K562 (cell line): ENCODE data around the gene MTIF3. TPM values are rescaled to one million over a fixed set of nuclear protein-coding genes. Genes with fewer than 3 reads are reported as not detected.

ENCODE experiments used
- ATAC-seq: fragments of 200-7000 bp; cut with Tn5 transposase; 3 replicates; pipeline ENCODE4 v1.9.1; 2020; ENCODE audit warnings: moderate library complexity
- BruUV-seq: library from RNA; stranded (reverse); fragments of 400-500 nt; replicated peaks from 2 replicates; lab custom pipeline; 2021; lab: Mats Ljungman, UMichigan
- CTCF ChIA-PET: fragments of 300-600 bp; formaldehyde crosslinking; extraction: SDS; loops from one replicate; lab custom pipeline; 2021; ENCODE audit warnings: low intra/inter-chr PET ratio; lab: Yijun Ruan, JAX
- POLR2A ChIA-PET: fragments of 300-600, 350-650 bp; sonication (Branson Sonifier 250); formaldehyde crosslinking; extraction: SDS; loops from one replicate; lab custom pipeline; 2021; ENCODE audit warnings: antibody characterized with exemption, inconsistent platforms; lab: Yijun Ruan, JAX
- DNase-seq, 4 experiments: peaks; one replicate each; pipeline versions ENCODE4 v3.0.0 to v3.0.0-alpha.2; 2011 to 2018; ENCODE audit warnings: low spot score in 3 of 4, mixed read lengths in 3 of 4; ENCODE audit errors: extremely low read depth in 1 of 4
- FAIRE-seq: peaks from 2 replicates; lab custom pipeline; 2011; peaks lifted over from hg19 to GRCh38; lab: Jason Lieb, UNC
- H2AFZ ChIP-seq: 2 replicates; pipeline ENCODE4 v1.6.0; 2011; ENCODE audit warnings: low read depth, low read length, control low read depth, inconsistent platforms
- H3K27ac ChIP-seq: fragments of 200-600 bp; 3 replicates; pipeline ENCODE4 v1.8.0; 2011; ENCODE audit warnings: low read depth, mild to moderate bottlenecking, control low read depth, inconsistent platforms, low read length, moderate library complexity, mixed read lengths; ENCODE audit errors: extremely low read depth
- H3K27me3 ChIP-seq, 2 experiments: fragments of 300-600 bp in 1 of 2; 2 replicates in 1 of 2; 3 replicates in 1 of 2; pipeline versions ENCODE4 v1.6.0 to v1.8.0; 2011; ENCODE audit warnings: inconsistent platforms in 2 of 2, low read length in 2 of 2, mild to moderate bottlenecking in 1 of 2, mixed read lengths in 1 of 2, moderate library complexity in 1 of 2; ENCODE audit not compliant: control insufficient read depth in 2 of 2, insufficient read depth in 2 of 2
- H3K36me3 ChIP-seq: fragments of 300-600 bp; 3 replicates; pipeline ENCODE4 v1.8.0; 2011; ENCODE audit warnings: mild to moderate bottlenecking, low read length, inconsistent platforms; ENCODE audit not compliant: control insufficient read depth, insufficient read depth
- H3K4me1 ChIP-seq, 2 experiments: fragments of 200-600 bp in 1 of 2; replicated peaks in 1 of 2; 2 replicates in 1 of 2; 3 replicates in 1 of 2; pipeline versions ENCODE4 v1.5.1 to v1.8.0; 2011; ENCODE audit warnings: inconsistent platforms in 2 of 2, low read length in 2 of 2, mild to moderate bottlenecking in 1 of 2, mixed read lengths in 1 of 2, moderate library complexity in 1 of 2; ENCODE audit not compliant: control insufficient read depth in 2 of 2, insufficient read depth in 2 of 2
- H3K4me2 ChIP-seq: 2 replicates; pipeline ENCODE4 v1.6.1; 2011; ENCODE audit warnings: low read length, control low read depth, inconsistent platforms, mixed read lengths; ENCODE audit not compliant: insufficient read depth
- H3K4me3 ChIP-seq: fragments of 200-600 bp; sonication (generic), shearing (Covaris generic); 2 replicates; pipeline ENCODE4 v1.5.1; 2016; ENCODE audit warnings: control low read depth, inconsistent platforms
- H3K79me2 ChIP-seq: fragments of 200-600 bp; 3 replicates; pipeline ENCODE4 v1.8.0; 2011; ENCODE audit warnings: low read length, inconsistent platforms; ENCODE audit not compliant: control insufficient read depth, insufficient read depth
- H3K9ac ChIP-seq, 2 experiments: 2 replicates each; pipeline versions ENCODE4 v1.6.0 to v1.6.1; 2011; ENCODE audit warnings: low read depth in 2 of 2, low read length in 2 of 2, control low read depth in 1 of 2, inconsistent platforms in 1 of 2, mild to moderate bottlenecking in 1 of 2, mixed read lengths in 1 of 2; ENCODE audit not compliant: insufficient read depth in 1 of 2
- H3K9me1 ChIP-seq: one replicate; pipeline ENCODE4 v1.6.0; 2011; ENCODE audit warnings: inconsistent platforms, mild to moderate bottlenecking, low read length, moderate library complexity; ENCODE audit not compliant: control insufficient read depth, insufficient read depth
- H3K9me3 ChIP-seq: replicated peaks from 2 replicates; pipeline ENCODE4 v1.5.1; 2011; ENCODE audit warnings: low read depth, low read length, inconsistent platforms; ENCODE audit not compliant: control insufficient read depth, insufficient read depth
- H4K20me1 ChIP-seq: replicated peaks from 2 replicates; pipeline ENCODE4 v1.6.1; 2011; ENCODE audit warnings: low read length, inconsistent platforms, mixed read lengths; ENCODE audit not compliant: control insufficient read depth, insufficient read depth
- ADNP ChIP-seq: fragments of 200-800 bp; sonication (Bioruptor generic); IDR thresholded peaks from 2 replicates; pipeline ENCODE4 v1.6.1; 2016; ENCODE audit warnings: missing genetic modification characterization, missing compliant biosample characterization
- EHMT2 ChIP-seq: fragments of 450-650 bp; IDR thresholded peaks from 2 replicates; pipeline ENCODE4 v1.6.1; 2018; ENCODE audit warnings: antibody characterized with exemption
- HCFC1 ChIP-seq: IDR thresholded peaks from 2 replicates; pipeline ENCODE4 v1.6.1; 2012; ENCODE audit warnings: low read depth, low read length, improper control_type of control experiment
- IRF1 ChIP-seq: sonication (generic); formaldehyde crosslinking; IDR thresholded peaks from 2 replicates; pipeline ENCODE4 v1.8.0; 2022; ENCODE audit warnings: missing genetic modification reagents, mild to moderate bottlenecking, borderline replicate concordance
- NFIC ChIP-seq: fragments of 450-650 bp; IDR thresholded peaks from 2 replicates; pipeline ENCODE4 v1.6.1; 2017; ENCODE audit warnings: mild to moderate bottlenecking, inconsistent platforms
- ZNF444 ChIP-seq: fragments of 250-450 bp; sonication (Bioruptor Pico); IDR thresholded peaks from 2 replicates; pipeline ENCODE4 v1.4.0; 2020; ENCODE audit warnings: mild to moderate bottlenecking, moderate library complexity
- WGBS: fragments of 100-300 bp; shearing (Covaris generic); methylation state at CpG from one replicate; pipeline ENCODE4 v1.1.6; 2016; ENCODE audit warnings: low coverage, mixed read lengths; ENCODE audit not compliant: insufficient coverage; ENCODE audit errors: missing lambda C conversion rate; 5-methylcytosine and 5-hydroxymethylcytosine counted together
- in situ Hi-C: fragments of 300-500 bp; cut with MboI; formaldehyde crosslinking; loops from 4 replicates; pipeline ENCODE4 v1.15.0; 2018; ENCODE audit warnings: inconsistent platforms, mixed read lengths
- intact Hi-C: fragments of 100-400 bp; cut with micrococcal nuclease; formaldehyde crosslinking; loops from 2 replicates; pipeline ENCODE4 v1.14.2; 2022
- polyA plus RNA-seq, 8 experiments: library from polyadenylated mRNA; depleted of rRNA in 4 of 8; stranded (reverse) in 5 of 8; unstranded in 3 of 8; fragments of >200 nt; fragmentation: Nextera tagmentation in 2 of 8; fragmentation: Illumina TruSeq in 1 of 8; extraction: Ambion mirVana in 2 of 8; extraction: Trizol in 1 of 8; gene quantifications; 2 replicates each; pipeline versions ENCODE4 v1.2.1 to v1.2.3, GENCODE V29; 2011 to 2014; ENCODE audit warnings: inconsistent platforms in 1 of 8, missing spikeins in 1 of 8
- total RNA-seq, 7 experiments: library from RNA; depleted of rRNA in 6 of 7; stranded (reverse); fragments of >200 nt in 6 of 7; fragmentation: Illumina TruSeq in 2 of 7; extraction: Trizol in 2 of 7; gene quantifications; 2 replicates each; pipeline versions ENCODE4 v1.2.1 to v1.2.3, GENCODE V29; 2011 to 2021; ENCODE audit warnings: low replicate concordance in 1 of 7
- TF ChIP-seq, protein P1 (sequence below): sonication (generic); IDR thresholded peaks from 2 replicates; pipeline ENCODE4 v1.6.1; 2016

The MTIF3 gene
- total and polyA plus RNA-seq, 9 of the 15 experiments (the other 6 are each of a cell fraction or from before 2014, with no cell fraction given) = 23.5 to 73.6 (median 45.2) TPM

DNA sequence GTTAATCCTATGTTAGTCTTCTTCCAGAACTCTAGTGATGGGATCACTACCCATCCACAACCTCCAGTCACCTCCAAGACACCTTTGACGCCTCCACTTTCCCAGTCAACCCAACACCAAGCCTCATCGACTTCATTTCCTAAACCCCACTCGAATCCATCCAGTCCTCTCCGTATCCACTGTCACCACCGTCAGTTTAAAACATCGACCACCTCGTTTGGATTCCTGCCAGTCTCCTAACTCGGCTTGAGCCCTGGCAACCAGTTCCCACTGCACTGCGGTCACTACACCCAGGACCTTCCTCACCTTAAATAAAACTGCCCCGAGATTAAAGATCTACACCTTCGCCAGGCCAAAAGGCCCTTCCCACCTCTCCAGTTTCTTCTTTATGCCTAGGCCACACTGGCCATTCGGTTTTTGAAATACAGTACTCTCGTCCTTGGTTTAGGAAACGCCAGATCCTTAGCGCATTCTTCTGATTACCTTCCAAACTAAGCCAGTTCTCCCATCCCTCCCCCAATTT, 1.2 kb downstream of the MTIF3 start:
- TSS peak; percentile 58 for BruUV-seq

DNA sequence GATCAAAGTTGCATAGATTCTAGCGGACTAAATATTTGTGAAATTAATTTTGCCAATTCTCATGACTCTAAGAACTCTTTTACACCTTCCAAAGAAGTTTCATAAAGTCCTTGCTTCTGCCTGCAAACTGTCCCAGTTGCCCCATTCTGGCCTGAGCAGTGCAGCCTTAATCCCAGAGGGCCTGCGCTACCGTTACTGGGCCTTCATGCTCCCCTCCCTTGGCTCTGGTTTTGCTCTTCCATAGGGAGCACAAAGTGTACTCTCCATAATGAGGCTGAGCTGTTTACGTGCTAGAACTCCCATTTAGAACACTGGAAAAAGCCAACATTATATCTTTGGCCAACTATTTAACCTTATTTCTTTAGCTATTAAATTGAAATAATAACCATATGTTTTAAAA, 2.1 kb downstream of the MTIF3 start:
- Histone ChIP-seq H3K79me2 (peaks cover 34% of the 10 kb centered on the region), H3K4me3 (no peak overlapping the region), H2AFZ (no peak overlapping the region), H3K9ac (peak overlapping the region in 1 of 2 experiments; percentile 62; a peak in 1 of 4 replicates), H3K36me3 (peaks cover 4% of the 10 kb centered on the region; the same call in 1 of the 3 replicates), H3K4me2 (peak overlapping the region; percentile 60), H3K27me3 (no peaks in the 10 kb centered on the region), H3K9me1 (no peaks in the 10 kb centered on the region), H3K4me1 (peaks cover 3 to 10% of the 10 kb centered on the region in 2 experiments; a peak in 2 of 5 replicates), H4K20me1 (no peaks in the 10 kb centered on the region), H3K9me3 (no peaks in the 10 kb centered on the region), H3K27ac (peak overlapping the region; percentile 26; the same call in 1 of the 3 replicates)
- in situ Hi-C loops = no loop called here
- ChIA-PET POLR2A (interaction anchor here (1.1 kb wide), 1 partner anchor 9 kb away, joined by 3 read pairs; no protein-coding TSS in a partner anchor), CTCF (no interaction called here)
- 48% methylated on average over 4 of the region's 4 CpGs for WGBS
- no peak for DNase-seq
- TF ChIP-seq ADNP (tag) (no peak), IRF1 (no peak), HCFC1 (no peak)
- no peak for ATAC-seq
- FAIRE-seq = peak; percentile 69
- no TSS peak for BruUV-seq
- intact Hi-C loops = no loop called here

More for the DNA sequence above, 1.2 kb downstream of the MTIF3 start:
- ATAC-seq (no peak), DNase-seq (peak in 1 of 4 experiments; percentile 15), FAIRE-seq (peak; percentile 62)
- Histone ChIP-seq H3K79me2 (peaks cover 34% of the 10 kb centered on the region), H4K20me1 (no peaks in the 10 kb centered on the region), H3K4me3 (peak overlapping the region; percentile 93), H3K4me2 (peak overlapping the region; percentile 88), H2AFZ (peak overlapping the region; percentile 98), H3K9ac (peak overlapping the region; percentile 84 to 94), H3K36me3 (0 out of 3 replicates have a peak, but pooled peaks cover 3% of the 10 kb centered on the region), H3K9me1 (no peaks in the 10 kb centered on the region), H3K27me3 (no peaks in the 10 kb centered on the region), H3K9me3 (no peaks in the 10 kb centered on the region), H3K4me1 (peaks cover 3 to 10% of the 10 kb centered on the region in 2 experiments; a peak in 2 of 5 replicates), H3K27ac (peak overlapping the region; percentile 97)
- in situ Hi-C loops = no loop called here
- 0 out of 2 replicates have a peak, but pooled peaks have one; percentile 6 for TF ChIP-seq EHMT2
- TF ChIP-seq NFIC = peak; percentile 60
- no peak for TF ChIP-seq ZNF444
- TF ChIP-seq, protein P1, sequence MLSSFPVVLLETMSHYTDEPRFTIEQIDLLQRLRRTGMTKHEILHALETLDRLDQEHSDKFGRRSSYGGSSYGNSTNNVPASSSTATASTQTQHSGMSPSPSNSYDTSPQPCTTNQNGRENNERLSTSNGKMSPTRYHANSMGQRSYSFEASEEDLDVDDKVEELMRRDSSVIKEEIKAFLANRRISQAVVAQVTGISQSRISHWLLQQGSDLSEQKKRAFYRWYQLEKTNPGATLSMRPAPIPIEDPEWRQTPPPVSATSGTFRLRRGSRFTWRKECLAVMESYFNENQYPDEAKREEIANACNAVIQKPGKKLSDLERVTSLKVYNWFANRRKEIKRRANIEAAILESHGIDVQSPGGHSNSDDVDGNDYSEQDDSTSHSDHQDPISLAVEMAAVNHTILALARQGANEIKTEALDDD = peak; percentile 38; the same call in 1 of the 2 replicates
- 6% methylated on average over 14 of the region's 15 CpGs for WGBS
- intact Hi-C loops = no loop called here
- ChIA-PET CTCF (no interaction called here), POLR2A (interaction anchor here (1.1 kb wide), 1 partner anchor 9 kb away, joined by 3 read pairs; no protein-coding TSS in a partner anchor)
